ENCODE results near the gene PPP1R26.

The PPP1R26 gene

DNA sequence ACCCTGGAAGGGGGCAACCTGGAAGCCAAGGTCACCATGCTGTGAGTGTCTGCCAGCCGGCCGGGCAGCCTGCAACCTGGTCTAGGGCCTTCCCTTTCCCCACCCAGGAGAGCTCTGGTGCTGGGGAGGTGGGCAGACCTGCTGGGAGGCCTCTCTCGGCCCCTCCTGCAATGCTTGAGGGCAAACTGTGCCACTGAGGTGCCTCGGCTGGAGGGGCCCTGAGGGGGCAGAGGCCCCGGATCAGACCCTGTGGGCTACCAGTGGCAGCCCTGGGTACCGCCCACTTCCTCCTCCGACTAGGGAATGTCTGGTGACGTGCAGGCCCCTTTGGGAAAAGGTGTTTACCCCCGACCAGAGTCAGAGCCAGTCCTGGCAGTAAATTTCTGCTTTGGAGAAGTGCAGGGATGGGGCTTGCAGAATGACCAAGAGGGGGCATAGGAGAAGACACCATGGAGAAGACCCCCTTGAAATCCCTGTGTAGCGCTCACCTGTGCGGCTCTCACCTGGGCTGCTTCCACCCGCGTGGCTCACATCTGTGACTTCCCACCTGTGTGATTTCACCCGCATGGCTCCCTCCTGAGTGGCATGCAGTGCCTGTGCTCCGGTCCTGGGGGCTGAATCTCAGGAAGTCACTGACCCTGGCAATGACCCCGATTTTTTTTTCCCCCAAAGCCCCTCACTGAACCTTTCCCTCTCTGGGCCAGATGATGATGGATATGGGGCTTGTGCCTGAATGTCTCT is 42.7 kb downstream of the PPP1R26 start:
- TF ChIP-seq FOXP2 (optimal IDR thresholded peaks at IDR 0.05; ENCODE audit: borderline replicate concordance, extremely low read depth, extremely low read length, insufficient read depth) (no peak), SIN3A (IDR thresholded peaks at IDR 0.05; ENCODE audit: borderline replicate concordance, insufficient read depth, low read length) (no peak), POLR2AphosphoS5 (IDR thresholded peaks at IDR 0.05; ENCODE audit: low read depth, low read length) (no peak), TAF1 (IDR thresholded peaks at IDR 0.05; ENCODE audit: borderline replicate concordance, insufficient read depth, low read length) (no peak)
- TF ChIP-seq, protein P1, sequence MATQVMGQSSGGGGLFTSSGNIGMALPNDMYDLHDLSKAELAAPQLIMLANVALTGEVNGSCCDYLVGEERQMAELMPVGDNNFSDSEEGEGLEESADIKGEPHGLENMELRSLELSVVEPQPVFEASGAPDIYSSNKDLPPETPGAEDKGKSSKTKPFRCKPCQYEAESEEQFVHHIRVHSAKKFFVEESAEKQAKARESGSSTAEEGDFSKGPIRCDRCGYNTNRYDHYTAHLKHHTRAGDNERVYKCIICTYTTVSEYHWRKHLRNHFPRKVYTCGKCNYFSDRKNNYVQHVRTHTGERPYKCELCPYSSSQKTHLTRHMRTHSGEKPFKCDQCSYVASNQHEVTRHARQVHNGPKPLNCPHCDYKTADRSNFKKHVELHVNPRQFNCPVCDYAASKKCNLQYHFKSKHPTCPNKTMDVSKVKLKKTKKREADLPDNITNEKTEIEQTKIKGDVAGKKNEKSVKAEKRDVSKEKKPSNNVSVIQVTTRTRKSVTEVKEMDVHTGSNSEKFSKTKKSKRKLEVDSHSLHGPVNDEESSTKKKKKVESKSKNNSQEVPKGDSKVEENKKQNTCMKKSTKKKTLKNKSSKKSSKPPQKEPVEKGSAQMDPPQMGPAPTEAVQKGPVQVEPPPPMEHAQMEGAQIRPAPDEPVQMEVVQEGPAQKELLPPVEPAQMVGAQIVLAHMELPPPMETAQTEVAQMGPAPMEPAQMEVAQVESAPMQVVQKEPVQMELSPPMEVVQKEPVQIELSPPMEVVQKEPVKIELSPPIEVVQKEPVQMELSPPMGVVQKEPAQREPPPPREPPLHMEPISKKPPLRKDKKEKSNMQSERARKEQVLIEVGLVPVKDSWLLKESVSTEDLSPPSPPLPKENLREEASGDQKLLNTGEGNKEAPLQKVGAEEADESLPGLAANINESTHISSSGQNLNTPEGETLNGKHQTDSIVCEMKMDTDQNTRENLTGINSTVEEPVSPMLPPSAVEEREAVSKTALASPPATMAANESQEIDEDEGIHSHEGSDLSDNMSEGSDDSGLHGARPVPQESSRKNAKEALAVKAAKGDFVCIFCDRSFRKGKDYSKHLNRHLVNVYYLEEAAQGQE (IDR thresholded peaks at IDR 0.05; ENCODE audit: insufficient read depth in 1 of 2, low read depth in 2 of 2, low read length in 2 of 2): no peak

DNA sequence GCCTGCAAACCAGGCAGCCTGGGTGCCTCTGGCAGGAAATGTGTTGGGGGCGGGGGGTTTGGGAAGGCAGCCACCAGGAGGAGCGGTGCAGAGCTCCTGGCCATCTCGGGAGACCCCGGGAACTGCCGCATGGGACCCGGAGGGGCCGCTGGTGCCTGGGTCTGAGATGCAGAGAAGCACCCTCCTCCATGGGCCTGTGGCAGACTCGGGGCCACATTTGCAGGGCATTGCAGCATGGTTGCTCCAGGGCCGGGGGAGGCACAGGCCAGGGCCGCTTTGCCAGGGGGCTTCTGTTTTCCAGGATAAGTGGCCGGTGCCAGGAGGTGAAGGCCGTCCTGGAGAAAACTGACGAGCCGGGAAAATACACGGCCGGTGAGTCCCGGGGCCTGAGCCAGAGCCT is 43.3 kb downstream of the PPP1R26 start:
- no peak for TF ChIP-seq POLR2AphosphoS5 (IDR thresholded peaks at IDR 0.05; ENCODE audit: low read depth, low read length)

DNA sequence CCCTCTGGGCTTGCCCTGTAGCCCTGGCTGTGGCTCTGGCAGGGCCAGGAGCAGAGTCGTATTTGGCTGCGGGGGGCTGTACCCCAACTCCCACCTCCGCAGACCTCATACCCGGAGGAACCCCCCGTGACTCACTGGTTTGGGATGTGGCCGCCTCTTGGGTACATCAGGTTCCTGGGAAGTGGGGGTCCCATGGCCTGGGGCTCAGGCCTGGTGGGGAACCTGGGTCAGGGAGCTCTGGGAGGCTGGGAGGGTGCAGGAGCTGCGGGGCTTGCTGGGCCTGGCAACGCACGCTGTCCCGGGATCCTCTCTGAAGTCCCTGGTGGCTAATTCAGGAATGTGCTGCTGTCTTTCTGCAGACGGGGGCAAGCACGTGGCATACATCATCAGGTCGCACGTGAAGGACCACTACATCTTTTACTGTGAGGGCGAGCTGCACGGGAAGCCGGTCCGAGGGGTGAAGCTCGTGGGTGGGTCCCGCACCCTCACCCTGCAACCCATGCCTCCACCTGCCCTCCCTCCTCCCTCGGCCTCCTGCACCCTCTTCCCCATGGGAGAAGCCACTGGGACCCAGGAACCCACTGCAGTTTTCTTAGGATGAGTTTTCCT is 44.0 kb downstream of the PPP1R26 start:
- no peak for TF ChIP-seq POLR2AphosphoS5 (IDR thresholded peaks at IDR 0.05; ENCODE audit: low read depth, low read length)
- no peak for TF ChIP-seq SIN3A (IDR thresholded peaks at IDR 0.05; ENCODE audit: borderline replicate concordance, insufficient read depth, low read length)
- no peak for TF ChIP-seq FOXP2 (optimal IDR thresholded peaks at IDR 0.05; ENCODE audit: borderline replicate concordance, extremely low read depth, extremely low read length, insufficient read depth)
- TF ChIP-seq TAF1 (IDR thresholded peaks at IDR 0.05; ENCODE audit: borderline replicate concordance, insufficient read depth, low read length): no peak
- TF ChIP-seq, protein P1 (IDR thresholded peaks at IDR 0.05; ENCODE audit: insufficient read depth in 1 of 2, low read depth in 2 of 2, low read length in 2 of 2): no peak

DNA sequence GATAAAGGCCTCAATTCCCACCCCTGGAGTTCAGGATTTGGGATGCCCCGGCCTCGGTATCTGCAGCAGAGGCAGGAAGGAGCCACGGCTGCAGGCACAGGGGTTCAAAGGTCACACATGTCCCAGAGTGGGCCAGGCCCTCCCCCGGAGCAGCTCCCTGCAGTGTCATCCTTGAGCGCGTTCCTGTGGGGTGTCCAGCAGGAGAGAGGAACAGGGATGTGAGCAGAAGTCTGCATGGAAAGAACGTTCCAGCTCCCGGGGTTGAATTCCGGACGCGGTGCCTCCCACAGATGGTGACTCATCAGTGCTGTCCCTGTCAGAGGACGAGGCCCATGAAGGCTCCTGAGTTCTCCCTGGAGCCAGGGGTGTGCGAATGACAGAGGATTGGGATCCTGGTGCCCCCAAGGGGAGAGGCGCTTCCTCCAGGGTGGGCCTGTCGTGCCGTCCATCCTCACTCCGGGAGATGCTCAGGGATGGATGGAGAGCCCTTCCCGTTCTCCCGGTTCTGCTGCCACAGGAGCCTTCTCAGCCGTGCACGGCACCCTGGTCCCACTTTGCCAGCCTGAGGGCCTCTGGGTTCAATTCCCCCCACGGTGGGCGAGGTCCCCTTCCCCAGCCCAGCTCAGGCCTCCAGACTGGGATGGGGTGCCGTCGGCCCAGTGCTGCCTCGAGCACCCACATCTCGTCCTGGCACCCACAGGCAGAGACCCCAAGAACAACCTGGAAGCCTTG is 44.7 kb downstream of the PPP1R26 start:
- no peak for TF ChIP-seq SIN3A (IDR thresholded peaks at IDR 0.05; ENCODE audit: borderline replicate concordance, insufficient read depth, low read length)
- no peak for TF ChIP-seq FOXP2 (optimal IDR thresholded peaks at IDR 0.05; ENCODE audit: borderline replicate concordance, extremely low read depth, extremely low read length, insufficient read depth)
- TF ChIP-seq POLR2AphosphoS5 (IDR thresholded peaks at IDR 0.05; ENCODE audit: low read depth, low read length): no peak
- no peak for TF ChIP-seq TAF1 (IDR thresholded peaks at IDR 0.05; ENCODE audit: borderline replicate concordance, insufficient read depth, low read length)
- TF ChIP-seq, protein P1 (IDR thresholded peaks at IDR 0.05; ENCODE audit: insufficient read depth in 1 of 2, low read depth in 2 of 2, low read length in 2 of 2): no peak

DNA sequence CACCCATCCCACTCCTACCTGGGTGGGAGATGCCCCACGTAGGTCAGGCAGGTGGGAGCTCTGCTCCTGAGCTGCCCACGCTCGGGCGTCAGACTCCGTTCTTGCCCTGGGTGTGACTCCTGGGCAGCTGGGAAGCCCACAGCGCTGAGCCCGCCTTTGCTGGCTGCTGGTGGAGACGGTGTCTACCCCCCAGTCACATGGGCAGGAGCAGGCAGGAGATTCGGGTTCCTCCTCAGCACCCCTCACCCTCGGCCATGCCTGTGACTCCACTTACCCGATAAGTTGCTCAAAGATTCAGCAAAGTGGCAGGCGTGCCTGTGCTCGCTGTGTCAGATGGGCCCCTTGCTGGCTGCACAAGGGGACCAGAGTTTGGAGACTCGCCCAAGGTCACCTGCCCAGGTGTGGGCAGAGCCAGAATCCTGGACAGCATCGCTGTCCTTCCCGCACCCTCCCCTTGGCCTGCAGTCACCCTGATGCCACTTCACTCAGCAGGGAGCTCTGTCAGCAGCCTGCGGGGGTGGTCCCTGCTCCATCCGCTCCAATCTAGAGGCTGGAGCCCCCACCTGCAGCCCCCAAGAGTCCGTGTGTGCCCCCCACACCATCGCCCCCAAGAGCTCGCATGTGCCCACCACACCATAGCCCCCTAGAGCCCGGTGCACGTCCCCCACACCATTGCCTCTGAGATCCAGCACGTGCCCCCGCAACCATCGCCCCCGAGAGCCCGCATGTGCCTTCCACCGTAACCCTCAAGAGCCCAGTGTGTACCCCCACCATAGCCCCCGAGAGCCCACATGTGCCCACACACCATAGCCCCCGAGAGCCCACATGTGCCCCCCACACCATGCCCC is 45.9 kb downstream of the PPP1R26 start:
- TF ChIP-seq, protein P1 (IDR thresholded peaks at IDR 0.05; ENCODE audit: insufficient read depth in 1 of 2, low read depth in 2 of 2, low read length in 2 of 2): no peak
- no peak for TF ChIP-seq POLR2AphosphoS5 (IDR thresholded peaks at IDR 0.05; ENCODE audit: low read depth, low read length)
- no peak for TF ChIP-seq FOXP2 (optimal IDR thresholded peaks at IDR 0.05; ENCODE audit: borderline replicate concordance, extremely low read depth, extremely low read length, insufficient read depth)
- no peak for TF ChIP-seq SIN3A (IDR thresholded peaks at IDR 0.05; ENCODE audit: borderline replicate concordance, insufficient read depth, low read length)
- TF ChIP-seq TAF1 (IDR thresholded peaks at IDR 0.05; ENCODE audit: borderline replicate concordance, insufficient read depth, low read length): no peak
